GM20000 (cell line): ENCODE results near the gene PLA2G2E.

Source experiments
- DNase-seq: peaks from one replicate; pipeline ENCODE4 v3.0.0; 2012; ENCODE audit warnings: low spot score
- TF ChIP-seq, protein P1 (sequence below): IDR thresholded peaks from 2 replicates; pipeline ENCODE4 v1.5.1; 2012; ENCODE audit warnings: mild to moderate bottlenecking, control low read depth; ENCODE audit errors: extremely low read depth, missing control alignments

PLA2G2E gene

GRCh38 chr1:19942657-19943056 is 19.2 kb upstream of the PLA2G2E start:
- TF ChIP-seq, protein P1, sequence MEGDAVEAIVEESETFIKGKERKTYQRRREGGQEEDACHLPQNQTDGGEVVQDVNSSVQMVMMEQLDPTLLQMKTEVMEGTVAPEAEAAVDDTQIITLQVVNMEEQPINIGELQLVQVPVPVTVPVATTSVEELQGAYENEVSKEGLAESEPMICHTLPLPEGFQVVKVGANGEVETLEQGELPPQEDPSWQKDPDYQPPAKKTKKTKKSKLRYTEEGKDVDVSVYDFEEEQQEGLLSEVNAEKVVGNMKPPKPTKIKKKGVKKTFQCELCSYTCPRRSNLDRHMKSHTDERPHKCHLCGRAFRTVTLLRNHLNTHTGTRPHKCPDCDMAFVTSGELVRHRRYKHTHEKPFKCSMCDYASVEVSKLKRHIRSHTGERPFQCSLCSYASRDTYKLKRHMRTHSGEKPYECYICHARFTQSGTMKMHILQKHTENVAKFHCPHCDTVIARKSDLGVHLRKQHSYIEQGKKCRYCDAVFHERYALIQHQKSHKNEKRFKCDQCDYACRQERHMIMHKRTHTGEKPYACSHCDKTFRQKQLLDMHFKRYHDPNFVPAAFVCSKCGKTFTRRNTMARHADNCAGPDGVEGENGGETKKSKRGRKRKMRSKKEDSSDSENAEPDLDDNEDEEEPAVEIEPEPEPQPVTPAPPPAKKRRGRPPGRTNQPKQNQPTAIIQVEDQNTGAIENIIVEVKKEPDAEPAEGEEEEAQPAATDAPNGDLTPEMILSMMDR: no peak
- no peak for DNase-seq

- no peak for DNase-seq
- TF ChIP-seq, protein P1: no peak
These were observed 18.7 kb upstream of the PLA2G2E start for GRCh38 chr1:19942088-19942487.

- TF ChIP-seq, protein P1: no peak
- no peak for DNase-seq
These were observed 17.8 kb upstream of the PLA2G2E start for GRCh38 chr1:19941206-19941568.

DNA sequence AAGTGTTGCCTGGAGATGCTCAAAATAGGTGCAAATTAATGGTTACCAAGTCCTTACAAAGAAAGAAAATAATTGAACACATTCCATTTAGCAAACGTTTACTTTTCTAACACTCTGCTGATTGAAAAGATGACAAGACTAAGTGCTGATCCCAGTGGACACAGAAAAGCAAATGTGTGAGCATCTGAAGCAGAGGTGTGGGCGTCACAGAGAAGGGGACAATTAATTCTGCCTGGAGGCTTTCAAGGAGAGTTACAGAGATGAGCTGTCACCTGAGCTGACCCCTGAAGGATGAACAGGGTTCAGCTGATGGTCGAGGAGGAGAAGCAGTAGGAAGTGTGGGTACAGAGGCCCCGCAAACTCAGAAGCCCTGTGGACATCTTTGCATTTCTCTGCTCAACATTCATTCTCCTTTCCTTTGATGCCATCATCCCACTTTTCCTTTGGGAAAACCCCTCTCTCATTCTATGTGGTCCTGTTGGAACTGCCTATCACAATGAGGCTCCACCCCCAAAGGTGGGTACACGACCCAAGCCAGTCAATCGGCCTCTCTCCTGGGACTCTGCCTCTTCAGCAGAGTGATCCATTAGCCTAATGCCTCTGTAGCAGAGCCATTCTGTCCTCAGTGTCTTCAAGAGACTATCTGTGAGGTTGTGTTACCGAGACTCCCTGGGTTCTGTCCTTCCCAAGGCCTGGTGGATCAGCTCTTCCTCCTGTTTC is 17.2 kb upstream of the PLA2G2E start:
- no peak for DNase-seq
- TF ChIP-seq, protein P1: no peak

GRCh38 chr1:19938472-19938871 is 15.1 kb upstream of the PLA2G2E start:
- no peak for DNase-seq
- TF ChIP-seq, protein P1: no peak

- DNase-seq: no peak
- TF ChIP-seq, protein P1: no peak
These were observed 12.8 kb upstream of the PLA2G2E start for GRCh38 chr1:19936061-19936750.

GRCh38 chr1:19934336-19934735 is 10.9 kb upstream of the PLA2G2E start:
- TF ChIP-seq, protein P1: no peak
- DNase-seq: no peak
